Measurements from ENCODE around the gene PANK4.

The PANK4 gene

DNA sequence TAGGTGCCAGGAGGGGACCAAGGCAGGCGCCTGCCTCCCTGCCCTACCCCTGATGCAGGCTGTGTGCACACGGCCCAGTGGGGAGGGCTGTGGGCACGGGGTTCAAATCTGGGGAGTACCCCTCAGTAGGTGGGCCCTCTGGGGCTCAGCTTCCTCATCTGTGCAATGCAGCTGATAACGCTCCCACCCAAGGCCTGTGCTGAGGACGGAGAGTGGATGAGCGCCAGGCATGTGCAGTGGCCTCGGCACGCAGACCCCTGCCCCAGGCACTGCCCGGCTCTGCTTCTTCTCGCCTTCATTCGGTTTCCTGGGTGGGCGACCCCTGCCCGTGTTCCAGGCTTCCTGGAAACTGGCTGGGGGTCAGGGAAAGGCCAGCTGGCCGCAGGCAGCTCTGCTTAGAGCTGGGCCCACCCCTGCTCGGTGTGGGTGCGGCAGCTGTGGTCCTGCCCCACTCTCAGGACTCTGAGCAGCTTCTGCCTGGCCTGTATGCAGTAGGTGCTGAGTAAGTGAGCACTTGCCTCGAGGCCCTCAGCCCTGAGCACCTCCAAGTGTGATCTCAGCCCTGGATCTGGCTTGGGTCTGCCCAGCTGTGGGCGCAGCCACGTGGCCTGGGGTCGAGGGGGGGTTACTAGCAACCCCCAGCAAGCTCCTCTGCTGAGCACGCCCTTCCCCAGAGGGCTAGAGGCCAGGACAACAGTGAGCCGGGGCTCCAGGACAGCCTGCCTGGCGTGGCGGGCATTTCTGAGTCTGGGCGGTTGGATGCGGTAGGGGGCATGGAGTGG lies 17.9 kb upstream of the PANK4 start:
- no peak for DNase-seq

DNA sequence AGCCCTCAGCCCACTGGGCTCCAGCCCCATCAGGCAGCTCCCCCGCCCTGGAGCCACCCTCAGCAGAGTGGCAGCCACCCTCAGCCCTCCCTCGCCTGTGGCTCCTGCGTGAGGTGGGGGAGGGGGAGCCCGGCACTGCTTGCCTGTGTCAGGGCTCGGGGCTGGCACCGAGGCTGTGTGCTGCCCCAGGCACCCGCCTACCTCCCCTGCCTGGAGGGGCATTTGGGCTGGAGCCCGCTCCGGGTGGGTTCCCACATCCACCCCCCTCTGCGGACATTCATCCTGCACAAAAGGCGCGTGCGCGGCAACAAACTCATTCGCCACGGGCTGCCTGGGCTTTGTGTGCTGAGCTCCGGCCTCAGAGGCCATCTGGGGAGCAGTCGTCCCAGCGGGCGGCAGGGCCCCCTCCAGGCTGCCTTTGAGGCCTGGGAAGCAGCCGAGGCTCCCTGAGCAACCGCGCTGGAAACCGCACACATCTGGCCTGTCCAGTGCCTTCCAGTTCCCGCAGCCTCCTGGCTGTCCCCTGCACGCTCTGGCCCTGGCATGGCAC lies 17.2 kb upstream of the PANK4 start:
- DNase-seq: no peak

DNA sequence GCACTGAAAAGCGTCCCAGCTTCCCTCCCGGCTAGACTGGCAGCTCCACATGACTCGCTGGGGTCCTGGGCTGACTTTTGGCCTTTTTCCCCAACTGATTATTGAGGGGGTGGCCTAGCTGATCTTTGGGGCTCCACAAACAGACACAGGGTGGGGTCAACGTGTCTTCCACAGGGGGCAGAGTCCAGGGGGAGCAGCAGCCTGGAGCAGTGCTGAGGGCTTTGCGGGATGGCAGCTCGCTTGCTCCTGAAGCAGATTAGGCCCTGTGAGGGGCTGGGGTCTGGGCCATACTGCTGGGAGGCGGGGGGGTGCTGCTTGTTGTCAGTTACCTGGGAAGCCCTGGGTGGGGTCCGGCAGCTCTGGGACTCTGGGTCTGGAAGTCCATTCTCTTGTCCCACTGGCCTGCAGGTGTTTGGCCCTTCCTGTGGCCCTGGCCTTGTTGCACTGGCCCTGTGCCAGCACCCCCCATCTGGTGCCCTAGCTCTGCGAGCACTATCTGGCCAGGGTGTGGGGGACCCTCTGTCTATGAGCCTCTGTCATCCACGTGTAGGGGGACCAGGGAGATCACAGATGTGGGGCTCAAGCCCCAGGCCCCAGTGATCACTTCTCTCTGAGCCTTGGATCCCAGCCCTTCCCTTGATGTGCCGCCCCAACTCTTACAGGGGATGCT lies 16.0 kb upstream of the PANK4 start:
- DNase-seq: no peak

DNA sequence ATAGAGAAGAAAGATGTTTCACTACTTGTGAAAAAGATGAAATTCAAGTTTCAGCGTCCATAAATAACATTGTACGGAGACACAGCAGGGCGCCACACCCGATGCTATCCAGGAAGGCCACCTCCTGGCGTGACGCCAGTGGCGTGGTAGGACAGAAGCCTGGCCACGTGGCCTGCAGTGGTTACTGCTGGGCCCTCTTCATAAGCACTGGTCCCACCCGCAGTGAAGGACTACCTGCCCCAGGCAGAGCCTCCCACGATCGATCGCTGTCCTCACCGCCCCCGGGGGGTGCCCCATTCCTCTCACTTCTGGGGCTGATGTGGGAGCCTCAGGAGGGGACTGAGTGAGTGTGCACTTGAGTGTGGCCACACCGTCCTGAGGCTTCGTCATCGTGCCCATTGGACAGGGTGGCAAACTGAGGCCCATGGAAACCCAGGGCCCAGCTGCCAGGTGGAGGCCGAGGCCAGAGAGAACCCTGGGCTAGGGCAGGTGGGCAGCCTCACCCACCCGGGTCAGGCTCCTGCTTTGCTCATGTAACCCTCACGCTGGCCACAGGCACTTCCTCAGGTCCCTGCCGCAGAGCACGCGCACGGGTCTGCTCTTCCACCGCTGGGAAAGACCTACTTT lies 15.3 kb upstream of the PANK4 start:
- DNase-seq: no peak

DNA sequence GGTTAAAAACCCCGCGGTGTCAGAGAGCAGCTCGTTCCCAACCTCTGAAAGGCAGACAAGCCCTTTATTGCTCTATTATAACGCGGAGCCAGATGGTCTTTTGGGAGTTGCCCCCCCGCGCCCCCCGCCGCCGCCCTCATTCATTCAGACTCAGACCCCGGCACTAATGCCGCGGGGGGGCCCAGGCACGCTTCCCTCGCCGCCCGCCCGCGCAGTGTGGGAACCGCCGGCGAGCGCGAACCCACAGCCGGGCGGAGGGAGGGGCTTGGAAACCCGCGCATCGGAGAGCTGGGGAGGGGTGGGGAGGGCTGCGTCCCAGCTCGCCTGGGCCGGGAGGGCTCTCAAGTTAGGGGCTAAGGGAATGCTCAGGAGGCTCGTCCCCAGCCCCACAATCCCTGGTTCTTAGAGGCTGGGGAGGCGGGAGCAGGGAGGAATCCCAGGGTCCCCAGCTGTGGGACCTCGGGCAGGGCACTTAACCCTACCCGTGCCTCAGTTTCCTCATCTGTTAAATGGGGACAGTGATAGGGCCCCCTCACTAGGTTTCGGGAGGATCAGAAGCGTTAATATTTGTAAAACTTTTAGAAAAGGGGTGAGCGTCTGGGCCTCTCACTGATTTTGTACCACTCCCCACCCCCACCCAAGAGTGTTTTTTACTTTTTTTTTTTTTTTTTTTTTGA lies 14.6 kb upstream of the PANK4 start:
- DNase-seq: peak in 1 of 2 experiments; percentile 30

DNA sequence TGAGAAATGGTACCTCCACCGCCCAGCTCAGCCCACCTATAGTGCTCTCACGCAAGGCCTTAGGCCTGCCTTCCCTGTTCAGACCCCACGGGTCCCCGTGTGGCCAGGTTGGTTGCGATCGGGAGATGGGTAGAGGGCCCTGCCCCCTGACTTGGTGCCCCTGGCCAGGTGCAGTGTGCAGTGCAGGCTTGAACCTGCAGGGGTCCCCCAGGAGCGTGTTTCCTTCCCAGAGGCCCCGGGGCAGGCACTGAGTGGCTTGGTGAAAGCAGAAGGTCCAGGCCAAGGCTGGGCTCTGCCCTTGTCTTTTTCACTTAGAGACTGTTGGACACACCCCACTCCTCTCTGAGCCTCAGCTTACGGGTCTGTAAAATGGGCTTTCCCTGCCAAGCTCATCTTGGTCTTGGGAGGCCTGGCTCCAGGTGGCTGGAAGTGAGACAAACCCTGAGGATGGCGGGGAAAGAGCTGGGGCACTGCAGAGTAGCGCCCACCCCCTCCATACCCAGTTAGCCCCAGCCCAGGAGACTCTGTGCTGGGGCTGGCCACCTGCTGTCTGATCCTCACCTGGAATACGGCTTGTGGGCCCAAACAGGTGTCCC lies 13.0 kb upstream of the PANK4 start:
- no peak for DNase-seq

DNA sequence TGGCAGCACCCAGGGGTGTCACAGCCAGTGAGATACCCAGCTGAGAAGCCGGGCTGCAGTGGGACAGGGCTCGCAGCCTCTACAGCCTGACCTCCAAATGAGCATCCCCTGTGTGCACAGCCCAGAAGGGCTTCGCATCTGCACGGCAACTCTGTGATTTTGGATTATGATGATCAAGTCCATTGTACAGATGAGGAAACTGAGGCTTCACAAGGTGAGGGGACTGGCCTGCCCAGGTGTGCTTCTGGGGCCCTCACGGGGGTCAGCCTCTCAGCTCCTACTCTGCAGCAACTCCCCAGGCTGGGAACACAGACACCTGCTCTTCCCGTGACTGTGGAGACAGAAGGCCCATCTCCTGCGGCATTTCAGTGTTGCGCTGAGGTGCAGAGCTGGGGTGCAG lies 12.5 kb upstream of the PANK4 start:
- DNase-seq: no peak

DNA sequence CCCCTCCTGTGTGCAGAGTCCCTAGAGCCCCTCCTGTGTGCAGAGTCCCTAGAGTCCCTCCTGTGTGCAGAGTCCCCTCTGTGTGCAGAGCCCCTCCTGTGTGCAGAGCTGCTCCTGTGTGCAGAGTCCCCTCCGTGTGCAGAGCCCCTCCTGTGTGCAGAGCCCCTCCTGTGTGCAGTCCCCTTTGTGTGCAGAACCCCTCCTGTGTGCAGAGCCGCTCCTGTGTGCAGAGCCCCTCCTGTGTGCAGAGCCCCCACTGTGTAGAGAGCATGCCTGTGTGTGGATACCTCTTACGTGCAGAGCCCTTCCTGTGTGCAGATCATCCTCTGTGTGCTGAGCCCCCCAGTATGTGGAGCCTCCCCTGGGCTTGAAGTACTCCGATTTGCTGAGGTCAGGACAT lies 12.0 kb upstream of the PANK4 start:
- DNase-seq: no peak

DNA sequence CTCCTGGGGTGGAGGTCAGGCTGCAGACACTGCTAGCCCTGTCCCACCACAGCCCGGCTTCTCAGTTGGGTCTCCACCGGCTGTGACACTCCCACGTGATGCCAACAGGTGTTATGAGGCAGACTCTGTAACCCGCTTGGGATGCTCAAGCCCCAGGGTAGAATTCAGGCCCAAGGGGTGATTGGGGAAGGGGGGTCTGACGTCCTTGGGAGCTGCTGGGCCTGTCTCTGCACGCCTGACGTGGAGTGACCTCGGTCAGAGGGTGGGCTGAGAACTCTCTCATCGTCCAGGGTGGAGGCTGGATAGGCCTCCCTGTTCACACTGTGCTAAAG lies 11.4 kb upstream of the PANK4 start:
- DNase-seq: no peak

DNA sequence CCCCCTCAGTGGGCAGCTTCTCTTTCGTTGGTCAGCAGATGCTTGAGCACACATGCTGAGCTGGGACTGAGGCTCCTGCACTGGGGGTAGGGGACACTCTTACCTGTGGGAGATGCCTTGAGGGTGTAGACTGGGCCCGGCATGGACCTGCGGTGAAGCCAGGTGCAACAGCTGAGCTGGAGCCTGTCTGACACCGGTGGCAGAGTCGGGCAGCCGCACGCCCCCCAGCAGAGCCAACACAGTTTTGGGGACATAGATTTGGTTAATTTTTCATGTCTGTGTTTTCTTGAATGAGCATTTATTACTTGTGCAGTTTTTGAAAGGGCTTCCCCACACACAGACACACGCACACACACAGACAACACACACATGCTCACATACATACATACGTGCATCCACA lies 9.6 kb upstream of the PANK4 start:
- DNase-seq: no peak

DNA sequence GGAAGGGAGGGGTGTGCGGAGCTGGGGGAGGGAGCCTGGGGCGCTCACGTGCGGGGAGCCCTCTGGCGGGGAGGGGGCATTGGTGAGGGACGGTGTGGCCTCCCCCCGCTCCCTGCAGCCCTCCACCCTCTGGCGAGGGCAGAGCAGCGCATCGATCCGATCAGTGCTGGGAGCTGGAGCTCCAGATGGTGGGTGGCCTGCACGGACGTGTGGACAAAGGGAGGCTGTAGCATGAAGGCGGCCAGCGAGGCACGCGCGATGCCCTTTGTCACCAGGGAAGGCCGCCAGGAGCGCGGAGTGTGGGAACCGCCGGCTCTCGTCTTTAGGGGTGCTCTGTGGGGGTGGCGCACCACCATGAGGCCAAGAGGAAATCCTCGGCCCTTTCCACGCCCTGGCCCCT lies 9.1 kb upstream of the PANK4 start:
- no peak for DNase-seq

DNA sequence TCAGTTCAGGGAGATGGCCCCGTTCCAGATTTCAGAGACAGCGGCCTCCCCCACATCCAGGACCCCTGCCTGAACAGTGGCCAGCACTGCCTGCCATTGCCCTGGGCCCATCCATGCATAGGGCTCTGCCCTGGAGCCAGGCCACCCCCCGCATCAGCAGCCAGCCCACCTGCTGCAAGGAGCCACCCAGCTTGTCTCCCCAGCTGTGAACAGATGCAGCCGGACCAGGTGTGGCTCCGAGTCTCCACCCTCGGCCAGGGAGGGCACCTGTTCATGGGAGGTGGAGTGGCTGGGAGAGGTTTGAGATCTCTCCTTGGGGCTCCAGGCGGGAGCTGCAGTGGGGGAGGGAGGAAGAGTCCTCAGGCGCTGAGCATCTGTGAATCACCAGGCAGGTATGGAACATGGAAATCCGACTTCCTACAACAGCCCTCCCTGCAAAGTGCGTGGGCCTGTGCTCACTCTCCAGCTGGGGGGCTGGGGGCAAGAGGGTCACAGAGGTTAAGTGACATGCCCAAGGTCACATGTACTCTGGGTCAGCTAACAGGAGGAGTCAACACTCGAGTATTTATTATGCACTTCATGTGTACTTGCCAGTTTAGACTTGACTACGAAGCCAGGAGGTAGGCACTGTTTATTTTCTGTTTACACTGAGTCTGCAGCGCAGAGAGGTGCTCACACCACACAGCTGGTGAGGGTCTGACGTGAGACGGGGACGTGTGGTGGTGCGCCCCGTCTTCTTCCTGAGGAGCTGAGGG lies 8.5 kb upstream of the PANK4 start:
- no peak for DNase-seq

DNA sequence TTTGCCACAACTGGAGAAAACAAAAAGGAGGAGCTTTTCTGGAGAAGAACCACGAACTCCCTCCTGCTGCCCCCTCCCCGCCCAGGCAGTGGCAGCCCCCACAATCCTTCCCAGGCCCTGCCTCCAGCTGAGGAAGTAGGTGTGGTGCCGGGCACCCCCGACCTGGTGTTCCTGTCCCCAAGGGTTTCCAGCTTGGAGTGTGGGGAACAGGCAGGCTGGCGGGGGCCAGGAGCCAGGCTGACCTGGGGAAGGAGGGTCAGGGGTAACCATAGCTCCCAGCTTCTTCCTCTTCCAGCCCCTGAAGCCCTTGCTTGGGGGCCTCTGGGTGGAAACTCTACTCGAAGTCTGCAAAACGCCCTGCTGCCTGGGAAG lies 7.9 kb upstream of the PANK4 start:
- DNase-seq: no peak

DNA sequence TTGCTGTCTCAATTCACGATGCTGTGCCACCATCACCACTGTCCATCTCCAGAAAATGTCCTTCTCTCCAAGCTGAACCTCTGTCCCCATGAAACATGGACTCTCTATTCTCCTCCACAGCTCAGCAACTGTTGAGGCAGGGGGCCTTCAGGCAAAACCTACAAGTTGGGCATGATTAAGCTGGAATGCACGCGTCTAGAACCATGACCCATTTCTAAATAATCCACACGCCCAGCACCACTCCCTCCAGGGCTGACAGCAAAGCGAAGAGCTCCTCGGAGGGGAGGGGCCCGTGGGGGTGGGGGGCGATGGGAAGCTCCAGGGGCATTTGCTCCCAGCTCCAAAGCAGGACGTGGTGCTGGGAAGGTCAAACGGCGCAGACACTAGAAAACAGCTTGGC lies 7.0 kb upstream of the PANK4 start:
- no peak for DNase-seq

DNA sequence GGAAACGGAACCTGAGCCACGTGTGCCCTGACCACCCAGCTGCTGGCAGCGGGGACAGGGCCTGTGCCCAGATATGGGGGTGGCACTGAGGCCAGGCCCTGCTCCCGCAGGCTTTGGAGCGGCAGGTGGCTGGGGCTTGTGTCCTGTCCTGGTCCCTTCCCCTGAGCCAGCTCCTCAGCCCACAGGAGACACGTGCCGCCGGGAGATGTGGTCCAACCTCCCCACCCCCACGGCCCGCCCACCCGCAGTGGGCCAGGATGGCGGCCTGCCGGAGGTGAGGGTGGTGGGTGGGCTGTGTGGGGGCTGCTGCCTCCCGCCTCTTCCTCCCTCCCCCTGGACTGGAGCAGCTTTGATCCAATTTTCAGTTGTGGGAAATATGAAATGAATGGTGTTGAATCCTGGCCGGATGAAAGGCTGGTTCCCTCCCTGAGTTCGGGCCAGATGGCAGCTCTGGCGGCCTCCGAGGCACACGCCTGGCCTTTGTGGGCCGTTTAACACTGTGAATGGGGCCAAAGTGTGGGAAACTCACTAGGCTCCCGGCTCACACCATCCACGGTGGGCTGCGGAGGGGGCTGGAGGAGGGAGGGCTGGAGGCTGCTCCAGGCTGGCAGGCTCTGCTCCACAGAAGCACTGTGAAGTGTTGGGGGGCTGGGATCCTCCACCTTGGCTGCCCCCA lies 6.2 kb upstream of the PANK4 start:
- no peak for DNase-seq

DNA sequence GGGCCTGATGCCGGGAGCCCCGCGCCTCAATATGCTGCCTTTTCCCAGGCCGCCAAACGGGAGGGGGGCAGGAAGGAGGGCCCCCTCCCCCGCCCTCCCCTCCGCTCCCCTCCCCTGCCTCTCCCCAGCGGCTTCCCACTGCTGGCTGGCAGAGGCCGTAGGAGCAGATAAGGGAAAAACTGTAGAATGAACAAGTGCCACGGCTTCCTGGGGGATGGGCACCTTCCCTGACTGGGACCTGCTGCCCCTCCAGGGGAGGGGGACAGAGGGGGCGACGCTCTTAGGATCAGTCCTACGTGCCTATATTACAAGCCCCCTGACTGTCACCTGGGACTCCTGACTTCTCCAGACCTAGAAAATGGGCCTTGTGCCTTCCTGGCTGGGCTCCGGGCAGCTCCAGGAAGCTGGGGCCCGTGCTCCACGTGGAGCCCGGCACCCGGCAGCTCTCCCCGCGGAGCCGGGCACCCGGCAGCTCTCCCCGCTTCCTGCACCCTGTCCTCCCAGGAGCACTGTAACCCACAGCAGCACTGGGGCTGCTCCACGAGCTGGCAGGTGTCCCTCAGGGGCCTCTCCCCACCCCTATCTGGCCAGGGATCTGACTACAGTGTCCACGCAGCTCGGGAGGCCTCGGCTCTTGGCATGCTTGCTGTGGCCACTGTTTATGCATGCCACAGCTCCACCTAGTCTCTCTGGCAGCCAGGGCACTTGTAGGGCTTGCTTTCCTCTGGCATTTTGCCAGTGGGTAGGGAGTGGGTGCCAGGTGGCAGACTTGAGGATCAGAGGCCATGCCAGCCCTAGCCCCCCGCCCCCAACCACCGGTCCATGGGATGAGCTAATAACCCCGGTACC lies 4.3 kb upstream of the PANK4 start:
- DNase-seq: no peak

DNA sequence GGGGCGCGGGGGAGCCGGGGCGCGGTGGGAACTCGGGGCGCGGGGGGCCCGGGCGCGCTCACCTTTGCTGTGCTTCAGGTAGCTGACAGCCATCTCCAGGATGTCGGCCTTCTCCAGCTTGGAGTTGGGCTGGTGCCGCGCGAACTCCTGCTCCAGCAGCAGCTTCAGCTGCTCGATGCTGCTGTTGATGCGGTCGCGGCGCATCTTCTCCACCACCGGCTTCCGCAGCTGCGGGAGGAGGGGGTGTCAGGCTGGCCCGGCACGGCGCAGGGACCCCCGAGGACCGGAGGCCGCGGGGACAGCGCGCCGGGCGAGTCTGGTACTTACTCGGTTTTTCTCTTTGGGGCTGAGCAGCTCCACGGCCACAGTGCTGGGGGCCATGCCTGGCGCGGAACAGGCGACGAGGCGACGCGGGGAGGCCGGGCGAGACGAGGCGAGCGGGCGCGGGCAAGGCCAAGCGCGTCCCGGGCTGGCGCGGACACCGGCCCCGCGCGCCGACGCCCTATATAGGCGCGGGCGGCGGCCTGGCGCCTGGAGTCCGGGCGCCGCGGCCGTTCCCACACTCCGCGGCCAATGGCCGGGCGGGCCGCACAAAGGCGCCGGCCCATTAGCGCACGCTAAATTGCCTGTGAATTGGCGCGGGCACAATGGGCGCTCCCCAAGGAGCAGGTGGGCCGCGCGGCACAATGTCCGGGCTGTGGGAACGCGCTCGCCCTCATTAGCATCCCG lies 3.6 kb upstream of the PANK4 start, which contains the start of gene HES5:
TSS of gene HES5 (minus strand) at position 480 of the 729 bp plus-strand sequence. CDS start at position 381, 99 bp downstream.
- DNase-seq: no peak

DNA sequence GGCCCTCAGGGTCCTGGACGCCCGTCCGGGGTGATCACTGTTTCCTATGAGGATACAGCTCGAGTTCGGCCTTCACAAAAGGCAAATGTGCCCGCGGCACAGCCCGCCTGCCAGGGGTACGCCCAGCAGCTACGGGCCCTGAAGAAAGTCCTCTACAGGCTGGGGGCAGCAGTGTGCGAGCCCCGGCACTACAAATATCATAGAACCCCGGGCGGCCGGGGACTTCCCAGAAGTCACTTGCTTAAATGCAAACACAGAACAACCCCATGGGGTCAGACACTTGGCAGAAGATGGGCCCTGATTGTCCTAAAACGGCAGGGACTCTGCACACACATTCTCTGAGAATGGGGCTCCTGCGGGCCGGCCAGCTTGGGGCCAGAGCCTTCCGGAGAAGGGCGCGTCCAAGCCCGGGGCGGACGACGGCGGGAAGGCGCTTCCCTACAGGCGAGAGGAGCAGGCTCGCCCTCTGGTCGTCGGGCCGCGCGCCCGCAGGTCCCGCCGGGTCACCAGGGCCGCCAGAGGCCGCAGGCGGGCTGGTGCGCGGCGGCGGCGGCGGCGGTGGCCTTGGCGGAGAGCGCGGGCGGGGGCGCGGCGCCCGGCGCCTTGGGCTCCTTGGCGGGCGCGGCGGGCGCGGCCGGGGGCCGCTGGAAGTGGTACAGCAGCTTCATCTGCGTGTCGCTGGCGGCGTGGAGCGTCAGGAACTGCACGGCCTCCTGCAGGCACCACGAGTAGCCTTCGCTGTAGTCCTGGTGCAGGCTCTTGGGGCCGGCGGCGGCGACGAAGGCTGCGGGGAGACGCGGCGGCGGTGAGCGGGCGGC lies 2.8 kb upstream of the PANK4 start:
- peak; percentile 51 to 60 for DNase-seq

DNA sequence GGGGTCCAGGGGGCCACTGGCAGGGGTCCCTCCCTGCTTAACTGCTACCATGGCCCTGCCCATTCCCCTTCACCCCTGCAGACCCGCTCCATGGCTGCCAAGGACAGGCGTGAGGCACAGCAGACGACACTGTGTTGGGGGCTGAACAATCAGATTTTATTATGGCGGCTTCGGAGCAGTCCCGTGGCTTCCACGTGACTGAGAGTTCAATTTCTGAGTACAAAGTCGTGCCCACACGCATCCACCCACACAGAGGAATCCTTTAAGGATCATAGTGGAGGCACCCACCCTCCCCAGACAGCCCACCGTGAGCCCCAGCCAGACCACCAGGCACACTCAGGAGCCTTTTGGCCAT lies 2.2 kb upstream of the PANK4 start:
- DNase-seq: no peak

All from stimulated activated CD4-positive, alpha-beta T cell treated with anti-CD3 and anti-CD28 coated beads, Interleukin-4, amount 100 ng/mL, for 4 hours (primary cell).